ENCODE results near the gene LLGL2.

LLGL2 gene

DNA sequence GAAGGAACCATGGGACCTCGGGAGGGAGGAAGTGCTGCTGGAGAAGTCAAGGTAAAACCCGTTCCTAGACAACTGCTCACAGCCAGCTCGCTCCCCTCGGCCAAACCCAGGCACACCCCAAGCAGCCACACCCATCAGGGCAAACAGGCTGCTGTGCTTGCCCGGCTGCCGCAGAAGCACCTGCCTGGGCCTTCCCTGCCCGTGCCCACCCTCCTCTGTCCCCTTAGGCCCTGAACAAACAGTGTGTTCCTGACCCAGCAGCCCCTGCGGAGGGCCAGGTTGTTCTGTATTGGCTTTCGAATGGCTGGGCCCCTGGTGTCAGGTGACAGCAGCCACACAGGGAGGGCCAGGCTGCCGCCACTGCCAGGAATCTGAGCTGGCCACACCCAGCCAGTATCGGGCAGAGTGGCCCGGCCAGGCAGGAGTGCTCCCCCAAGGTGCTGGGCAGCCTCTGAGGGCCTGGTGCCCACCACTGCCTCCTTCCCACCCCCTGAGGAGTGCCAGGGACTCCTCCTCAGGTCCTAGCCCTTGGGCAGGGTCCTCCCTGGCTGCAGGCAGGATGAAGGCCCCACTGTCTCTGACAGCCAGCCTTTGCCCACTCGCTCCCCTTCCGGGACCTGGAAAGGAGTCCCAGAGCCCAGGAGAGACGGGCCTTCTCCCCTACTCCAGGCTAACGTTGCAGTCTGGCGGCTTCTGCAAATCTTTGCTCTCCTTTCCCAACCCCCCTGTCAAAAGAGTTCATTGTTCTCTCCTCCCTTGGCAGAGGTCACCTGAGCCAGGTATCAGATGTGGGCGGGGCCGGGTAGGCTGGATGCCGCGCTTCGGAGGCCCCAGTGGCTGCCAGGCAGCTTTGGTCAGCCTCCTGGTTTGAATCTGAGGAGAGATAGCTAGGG, 24.0 kb downstream of the LLGL2 start:
- DNase-seq (ENCODE audit: low read depth, low spot score), result no peak

DNA sequence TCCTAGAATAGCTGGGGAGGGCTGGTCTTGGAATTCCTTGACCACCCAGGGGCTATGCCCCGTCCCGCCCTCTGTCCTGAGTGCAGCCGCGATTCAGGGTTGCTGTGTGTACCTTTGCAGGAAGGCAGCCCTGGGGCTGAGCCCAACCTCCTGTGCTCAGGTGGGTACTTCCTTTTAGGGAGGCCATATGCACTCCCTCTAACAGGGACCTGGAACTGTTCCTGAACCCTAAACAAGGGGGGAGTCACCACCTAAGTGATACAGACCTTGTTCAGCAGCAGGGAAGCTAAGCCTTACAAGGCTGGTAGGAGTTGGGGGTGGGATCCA, 24.6 kb downstream of the LLGL2 start:
- DNase-seq (ENCODE audit: low read depth, low spot score), result no peak

DNA sequence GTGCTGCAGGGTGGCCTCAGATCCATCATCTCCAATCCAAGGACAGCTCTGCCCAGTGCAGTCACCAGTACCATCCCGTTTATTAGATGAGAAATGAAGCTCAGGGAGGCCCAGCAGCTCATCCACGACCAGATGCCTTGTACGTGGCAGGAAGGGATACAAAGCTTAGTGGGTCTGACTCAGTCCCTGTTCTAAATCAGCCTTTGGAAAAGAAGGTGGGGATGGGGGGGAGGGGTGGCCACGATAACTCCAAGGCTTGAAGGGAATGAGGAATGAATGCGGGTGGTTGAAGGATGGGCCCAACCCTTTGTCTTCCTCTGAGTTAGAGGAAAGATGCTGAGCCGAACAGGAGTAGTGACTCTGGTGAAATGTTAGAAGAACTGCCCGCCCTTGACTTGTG, 25.8 kb downstream of the LLGL2 start:
- DNase-seq (ENCODE audit: low read depth, low spot score), result no peak

DNA sequence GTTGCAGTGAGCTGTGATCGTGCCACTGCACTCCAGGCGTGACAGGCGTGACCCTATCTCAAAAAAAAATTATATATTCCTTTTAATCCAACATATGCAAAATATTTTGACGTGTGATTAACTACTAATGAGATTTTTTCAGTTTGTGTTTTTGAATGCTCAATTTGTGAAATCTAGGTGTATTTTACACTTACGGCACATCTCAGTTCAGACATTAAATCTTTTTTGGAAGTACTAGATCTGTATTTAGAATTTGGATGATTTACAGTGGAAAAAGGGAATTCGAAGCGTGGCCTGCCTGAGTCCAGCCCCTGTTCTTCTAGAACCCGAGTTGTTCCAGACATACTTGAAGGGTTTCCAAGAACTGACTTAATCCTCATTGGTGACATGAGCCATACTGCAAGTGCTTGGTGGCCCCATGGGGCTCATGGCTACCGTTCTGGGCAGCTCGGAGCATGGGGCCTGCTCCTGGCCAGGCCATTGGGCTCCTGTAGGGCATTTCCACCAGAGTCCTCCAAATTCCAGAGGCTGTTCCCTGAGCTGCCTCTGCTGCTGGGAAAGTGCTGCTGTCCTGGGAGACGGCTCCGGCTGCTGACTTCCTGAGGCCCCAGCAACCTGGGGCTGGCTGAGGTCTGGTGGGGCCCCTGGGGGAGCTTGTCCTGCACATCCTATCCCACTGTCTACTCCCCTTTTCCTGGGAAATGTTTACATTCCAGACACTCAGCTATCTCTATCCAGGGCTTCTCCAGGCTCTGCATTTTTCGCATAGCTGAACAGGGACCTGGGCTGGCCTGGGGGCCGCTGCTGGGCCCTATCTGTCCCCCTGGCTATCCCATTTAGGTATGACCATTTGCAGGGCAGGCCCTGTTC, 27.2 kb downstream of the LLGL2 start:
- DNase-seq (ENCODE audit: low read depth, low spot score), result no peak

DNA sequence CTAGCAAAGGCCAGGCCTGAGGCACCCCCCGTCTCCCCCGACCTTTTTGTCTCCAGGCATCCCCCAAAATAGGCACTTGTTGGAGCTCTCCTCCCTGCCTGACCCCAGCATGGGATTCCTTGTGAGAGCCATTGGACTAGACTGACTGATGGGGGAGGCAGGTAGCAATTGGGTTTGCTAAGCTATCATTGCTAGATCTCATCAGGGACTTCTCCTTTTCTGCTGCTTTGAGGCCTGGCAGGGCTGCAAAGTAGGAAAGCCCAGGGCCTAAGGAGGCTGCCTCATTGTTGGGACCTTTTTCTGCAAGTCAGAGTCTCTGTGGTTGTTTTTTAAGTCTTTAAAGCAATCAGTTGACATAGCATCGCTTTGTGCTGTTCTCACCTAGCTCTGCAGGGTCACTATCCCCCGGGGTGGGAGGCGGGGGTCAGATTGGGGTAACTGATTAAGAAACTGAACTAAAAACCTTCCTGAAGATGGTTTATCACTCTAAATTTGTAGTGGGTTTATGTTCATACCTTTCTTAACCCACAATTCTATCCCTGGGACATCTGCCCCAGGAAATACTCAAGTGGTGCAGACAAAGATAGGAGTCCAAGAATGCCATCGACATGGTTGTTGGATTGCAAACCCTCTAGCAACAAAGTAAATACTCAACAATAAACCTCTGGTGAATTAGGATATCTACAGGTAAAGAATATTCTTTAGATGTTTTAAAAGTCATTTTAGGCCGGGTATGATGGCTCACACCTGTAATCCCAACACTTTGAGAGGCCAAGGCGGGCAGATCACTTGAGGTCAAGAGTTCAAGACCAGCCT, 28.0 kb downstream of the LLGL2 start:
- no peak for DNase-seq (ENCODE audit: low read depth, low spot score)

DNA sequence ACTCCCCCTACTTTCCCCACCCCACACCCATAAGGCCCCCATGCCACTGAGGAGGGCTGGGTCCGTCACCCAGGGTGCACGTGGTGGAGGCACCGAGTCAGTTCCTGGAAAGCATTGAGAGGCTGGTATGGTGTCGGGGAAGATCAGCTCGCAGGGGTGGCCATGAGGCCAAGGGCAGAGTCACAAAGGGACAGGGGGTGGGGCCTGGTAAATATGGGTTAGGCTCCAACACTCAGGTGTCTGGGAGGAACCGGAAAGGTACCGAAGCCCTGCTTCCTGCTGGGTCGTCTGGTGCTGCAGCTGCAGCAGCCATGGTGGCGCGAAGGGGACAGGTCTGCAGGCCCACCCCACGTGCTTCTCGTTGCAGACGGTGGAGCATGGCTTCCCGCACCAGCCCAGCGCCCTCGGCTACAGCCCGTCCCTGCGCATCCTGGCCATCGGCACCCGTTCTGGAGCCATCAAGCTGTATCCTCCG, 30.2 kb downstream of the LLGL2 start:
- DNase-seq (ENCODE audit: low read depth, low spot score), result no peak

DNA sequence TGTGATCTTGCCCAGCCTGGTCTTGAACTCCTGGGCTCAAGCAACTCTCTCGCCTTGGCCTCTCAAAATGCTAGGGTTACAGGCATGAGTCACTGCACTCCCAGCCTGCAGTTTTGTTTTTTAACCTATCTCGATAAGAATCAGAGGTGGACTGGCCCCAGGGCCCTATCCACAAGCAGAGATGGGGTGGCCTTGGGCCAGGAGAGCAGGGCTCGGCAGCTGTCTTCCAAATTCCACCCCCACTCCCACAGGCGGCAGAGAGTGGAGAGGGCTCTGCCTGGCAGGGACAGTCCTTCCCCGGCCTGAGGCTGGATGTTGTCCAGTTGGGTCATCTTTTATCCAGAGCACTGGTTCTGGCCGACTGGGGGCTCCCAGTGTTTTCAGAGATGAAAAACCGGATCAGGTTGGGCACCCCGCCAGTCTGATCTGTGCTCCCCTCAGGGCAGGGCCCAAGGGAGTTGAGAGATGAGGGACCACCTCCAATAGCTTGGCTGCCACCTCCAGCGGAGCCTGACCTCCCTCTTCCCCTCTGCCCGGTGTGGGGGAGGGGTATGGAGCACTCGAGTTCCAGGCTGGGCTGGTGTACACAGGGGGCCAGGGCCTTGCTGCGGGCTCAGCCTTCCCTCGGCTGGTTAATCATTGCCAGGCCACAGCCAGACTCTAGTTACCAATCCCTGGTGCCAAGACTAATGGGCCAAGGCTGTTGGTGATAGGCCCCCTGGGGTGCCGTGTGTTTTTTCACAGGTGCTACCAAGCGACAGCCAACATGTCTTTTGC, 31.8 kb downstream of the LLGL2 start:
- no peak for DNase-seq (ENCODE audit: low read depth, low spot score)

DNA sequence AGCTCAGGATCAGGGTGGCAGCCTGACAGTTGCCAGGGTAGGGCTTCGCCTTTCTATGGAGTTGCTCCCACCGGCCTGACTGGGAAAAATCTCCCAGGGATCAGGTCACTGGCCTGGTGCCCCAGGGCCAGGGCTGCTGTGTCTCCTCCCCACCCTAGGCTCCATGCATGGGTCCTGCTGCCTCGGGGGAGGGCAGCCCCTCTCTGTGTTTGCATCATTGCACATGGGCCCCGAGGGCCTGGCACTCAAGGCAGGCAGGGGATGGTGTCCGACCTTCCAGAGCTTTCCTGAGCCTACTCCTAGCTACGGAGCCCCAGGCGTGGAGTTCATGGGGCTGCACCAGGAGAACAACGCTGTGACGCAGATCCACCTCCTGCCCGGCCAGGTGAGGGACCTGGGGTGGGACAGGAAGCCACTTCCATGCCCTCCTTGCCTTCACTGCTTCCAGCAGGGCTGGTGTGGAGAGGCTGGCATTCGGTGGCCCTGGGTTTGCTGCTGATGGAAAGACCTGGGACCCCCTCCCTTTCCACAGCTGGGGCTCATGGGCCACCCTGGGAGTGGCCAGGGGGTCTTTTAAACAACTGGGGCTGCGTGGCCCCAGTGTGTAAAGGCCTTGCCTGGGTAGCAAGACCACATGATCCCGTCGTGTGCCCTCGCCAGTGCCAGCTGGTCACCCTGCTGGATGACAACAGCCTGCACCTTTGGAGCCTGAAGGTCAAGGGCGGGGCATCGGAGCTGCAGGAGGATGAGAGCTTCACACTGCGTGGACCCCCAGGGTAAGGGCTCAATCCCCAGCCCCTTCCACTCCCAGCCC, 32.6 kb downstream of the LLGL2 start:
- no peak for DNase-seq (ENCODE audit: low read depth, low spot score)

DNA sequence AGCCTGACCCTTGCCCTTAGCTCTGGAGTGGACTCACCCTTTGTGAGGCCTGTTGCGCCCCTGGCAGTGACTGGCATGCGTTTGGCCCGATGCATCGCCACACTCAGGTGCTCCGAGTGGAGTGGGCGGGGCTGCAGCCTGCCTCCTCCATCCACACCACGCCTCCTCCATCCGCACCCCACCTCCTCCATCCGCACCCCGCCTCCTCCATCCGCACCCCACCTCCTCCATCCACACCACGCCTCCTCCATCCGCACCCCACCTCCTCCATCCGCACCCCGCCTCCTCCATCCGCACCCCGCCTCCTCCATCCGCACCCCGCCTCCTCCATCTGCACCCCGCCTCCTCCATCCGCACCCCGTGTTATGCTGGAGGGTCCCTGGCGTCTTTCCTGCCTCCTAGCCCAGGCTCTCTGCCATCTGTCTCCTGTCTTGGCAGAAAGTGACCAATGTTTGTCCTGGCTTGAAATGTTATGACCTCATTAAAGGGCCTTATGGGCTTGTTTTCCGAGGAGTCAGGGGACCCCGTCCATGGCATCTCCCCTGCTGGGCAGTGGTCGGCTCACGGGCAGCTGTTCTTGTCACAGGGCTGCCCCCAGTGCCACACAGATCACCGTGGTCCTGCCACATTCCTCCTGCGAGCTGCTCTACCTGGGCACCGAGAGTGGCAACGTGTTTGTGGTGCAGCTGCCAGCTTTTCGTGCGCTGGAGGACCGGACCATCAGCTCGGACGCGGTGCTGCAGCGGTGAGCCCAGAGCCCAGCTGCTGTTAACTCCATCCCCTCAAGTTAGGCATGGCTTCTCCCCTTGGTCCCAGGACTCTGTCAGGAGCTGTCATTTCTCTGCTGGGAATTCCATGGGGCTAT, 33.4 kb downstream of the LLGL2 start:
- DNase-seq (ENCODE audit: low read depth, low spot score), result no peak

DNA sequence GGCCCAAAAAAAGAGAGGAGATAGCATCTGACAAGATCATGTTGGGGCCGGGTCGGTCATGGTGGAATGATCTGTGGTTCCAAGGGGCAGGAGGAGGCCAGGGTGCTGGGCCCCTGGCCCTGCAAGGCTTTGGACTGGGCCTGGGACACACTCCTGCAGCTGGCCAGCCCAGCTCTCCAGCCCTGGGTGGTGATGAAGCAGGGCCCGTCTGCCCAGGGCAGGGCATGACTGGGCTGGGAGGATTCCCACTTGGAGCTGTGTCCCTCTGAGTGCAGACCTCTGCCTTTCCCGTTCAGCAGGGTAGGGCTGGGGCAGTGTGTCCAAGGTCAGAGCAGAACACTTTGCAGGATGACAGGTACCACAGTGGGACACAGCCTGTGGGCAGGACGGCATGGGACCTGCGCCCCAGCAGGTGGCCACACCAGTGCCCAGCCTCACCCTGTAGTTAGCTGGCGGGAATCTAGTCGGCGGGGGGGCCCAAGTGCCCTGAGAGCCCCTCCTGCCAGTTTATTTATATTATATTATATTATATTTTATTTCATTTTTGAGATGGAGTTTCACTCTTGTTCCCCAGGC, 34.5 kb downstream of the LLGL2 start:
- no peak for DNase-seq (ENCODE audit: low read depth, low spot score)

DNA sequence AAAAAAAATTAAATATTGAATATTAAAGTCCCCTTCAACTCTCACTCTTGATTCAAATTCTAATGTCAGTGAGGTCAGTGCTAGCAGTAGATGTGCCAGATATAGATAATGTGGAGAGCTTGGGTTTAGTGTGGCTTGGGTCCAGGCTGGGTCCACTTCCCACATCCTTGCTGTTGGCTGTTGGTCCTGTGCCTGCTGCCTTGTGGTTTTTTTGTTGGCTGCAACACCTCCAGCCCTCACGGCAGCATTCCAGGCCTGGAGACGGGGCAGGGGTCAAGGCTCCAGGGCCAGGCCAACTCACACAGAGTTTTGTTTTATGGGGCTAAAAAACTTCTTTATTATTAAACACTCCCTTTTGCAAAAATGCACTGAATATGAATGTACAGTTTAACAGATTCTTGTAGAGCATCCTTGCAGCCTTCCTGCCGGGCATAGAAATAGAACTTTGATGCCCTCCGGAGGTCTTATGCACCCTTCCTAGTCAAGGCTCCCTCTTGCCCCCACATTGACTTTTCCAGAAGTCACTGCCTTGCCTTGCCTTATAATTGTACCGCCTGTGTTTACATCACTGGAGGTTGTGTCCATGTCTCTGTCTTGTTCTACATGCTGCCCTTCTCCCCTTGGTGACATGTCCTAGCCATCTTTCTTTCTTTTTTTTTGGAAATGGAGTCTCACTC, 36.6 kb downstream of the LLGL2 start:
- DNase-seq (ENCODE audit: low read depth, low spot score), result no peak

DNA sequence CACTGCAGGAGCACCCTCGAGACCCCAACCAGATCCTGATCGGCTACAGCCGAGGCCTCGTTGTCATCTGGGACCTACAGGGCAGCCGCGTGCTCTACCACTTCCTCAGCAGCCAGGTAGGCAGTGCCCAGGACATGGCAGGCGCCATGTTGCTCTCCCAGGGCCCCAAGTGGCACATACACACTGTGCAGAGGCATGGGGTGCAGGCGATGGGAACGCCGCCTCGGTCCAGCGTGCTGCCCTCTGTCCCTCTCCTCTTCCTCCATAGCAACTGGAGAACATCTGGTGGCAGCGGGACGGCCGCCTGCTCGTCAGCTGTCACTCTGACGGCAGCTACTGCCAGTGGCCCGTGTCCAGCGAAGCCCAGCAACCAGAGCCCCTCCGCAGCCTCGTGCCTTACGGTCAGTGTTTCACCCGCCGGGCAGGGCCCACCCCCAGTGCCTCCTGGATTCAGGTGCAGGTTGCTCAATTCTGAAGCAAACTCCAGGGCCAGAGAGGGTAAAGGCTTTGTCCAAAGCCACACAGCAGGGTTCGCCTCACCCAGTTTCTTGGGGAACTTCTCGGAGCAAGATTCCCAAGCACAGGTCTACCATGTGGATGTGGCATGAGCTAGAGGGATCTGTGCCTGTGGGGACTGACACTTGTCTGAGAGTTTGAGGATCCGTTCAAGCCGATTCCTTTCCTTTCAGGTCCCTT, 37.7 kb downstream of the LLGL2 start:
- DNase-seq (ENCODE audit: low read depth, low spot score), result no peak

DNA sequence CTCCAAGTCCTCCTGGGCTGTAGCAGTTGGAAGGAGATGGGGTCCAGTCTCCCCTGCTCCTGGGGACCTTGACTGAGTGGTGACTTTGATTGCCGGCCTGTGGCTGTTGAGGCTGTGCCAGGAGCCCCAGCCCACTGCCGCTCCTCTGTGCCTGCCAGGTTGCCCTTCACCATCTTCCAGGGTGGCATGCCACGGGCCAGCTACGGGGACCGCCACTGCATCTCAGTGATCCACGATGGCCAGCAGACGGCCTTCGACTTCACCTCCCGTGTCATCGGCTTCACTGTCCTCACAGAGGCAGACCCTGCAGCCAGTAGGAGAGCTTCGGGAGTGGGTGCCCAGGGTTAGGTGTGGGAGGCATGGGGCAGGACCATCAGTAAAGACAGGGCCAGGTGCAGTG, 38.7 kb downstream of the LLGL2 start:
- no peak for DNase-seq (ENCODE audit: low read depth, low spot score)

DNA sequence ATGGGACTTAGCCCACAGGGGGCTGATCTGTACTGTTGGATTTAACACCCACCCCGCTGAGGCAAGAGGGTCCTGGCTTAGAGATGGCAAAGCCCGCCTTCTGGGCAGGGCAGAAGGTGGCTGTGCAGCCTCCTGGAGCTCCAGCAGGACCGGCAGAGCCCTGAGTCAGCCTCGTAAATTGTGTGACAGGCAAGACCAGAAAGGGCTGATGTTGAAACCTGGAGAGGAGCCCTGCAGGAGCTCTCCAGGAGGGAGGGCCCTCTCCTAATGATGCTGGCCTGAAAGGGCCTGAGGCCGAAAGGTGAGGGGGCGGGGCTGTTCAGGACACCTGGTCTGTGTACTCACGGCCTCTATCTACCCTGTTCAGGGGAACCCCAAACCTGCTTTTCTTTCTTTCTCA, 39.6 kb downstream of the LLGL2 start:
- no peak for DNase-seq (ENCODE audit: low read depth, low spot score)

DNA sequence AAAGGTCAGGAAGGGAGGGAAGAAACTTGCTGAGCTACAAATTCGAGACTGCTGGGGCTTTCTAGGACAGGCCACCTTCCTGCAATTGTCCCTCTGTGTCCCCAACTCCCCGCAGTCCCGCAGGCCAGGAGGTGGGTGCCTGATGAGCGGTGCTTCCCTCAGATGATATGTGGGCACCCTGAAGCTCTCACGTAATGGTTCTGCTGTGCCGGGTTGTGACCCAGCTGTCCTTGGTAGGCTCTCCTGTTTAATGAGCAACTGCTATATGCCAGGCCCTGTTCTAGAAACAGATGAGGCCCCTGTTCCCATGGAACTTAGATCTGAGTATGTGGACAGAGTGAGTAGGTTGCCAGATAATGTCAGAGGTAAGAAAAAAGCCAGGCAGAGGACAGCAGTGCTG, 40.1 kb downstream of the LLGL2 start:
- DNase-seq (ENCODE audit: low read depth, low spot score), result no peak

DNA sequence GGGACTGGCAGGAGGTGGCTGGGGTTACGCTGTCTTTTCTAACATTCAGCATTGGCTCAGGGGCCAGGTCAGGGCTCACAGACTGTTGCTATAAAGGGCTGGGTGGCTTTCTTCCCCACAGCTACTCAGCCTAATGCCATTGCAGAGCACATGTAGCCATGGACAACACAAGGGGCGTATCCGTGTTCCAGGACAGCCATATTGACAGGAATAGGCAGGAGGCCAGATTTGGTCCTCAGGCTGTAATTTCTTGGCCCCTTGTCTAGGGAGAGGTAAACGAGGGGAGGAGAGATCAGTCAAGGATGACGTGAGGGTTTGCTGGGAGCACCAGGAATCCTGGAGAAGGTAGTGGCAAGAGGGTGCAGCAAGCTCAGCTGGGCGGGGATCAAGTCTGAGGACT, 40.9 kb downstream of the LLGL2 start:
- DNase-seq (ENCODE audit: low read depth, low spot score), result no peak

DNA sequence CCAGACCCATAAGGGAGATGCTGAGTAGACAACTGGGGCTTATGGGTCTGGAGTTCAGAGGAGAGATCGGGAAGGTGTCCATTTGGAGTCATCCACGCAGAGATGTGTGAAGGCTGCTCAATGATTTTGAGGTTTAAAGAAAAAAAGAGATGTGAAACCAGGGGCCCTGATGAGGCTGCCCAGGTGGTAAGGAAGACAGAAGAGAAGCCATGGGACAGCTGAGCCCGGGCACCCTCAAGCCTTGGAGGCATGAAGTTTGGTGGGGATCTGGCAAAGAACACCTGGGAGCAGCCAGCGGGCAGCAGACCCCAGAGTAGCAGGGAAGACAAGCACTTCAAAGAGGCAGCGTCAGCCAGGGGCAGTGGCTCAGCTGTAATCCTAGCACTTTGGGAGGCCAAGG, 41.3 kb downstream of the LLGL2 start:
- DNase-seq (ENCODE audit: low read depth, low spot score), result no peak

Measured in activated naive CD8-positive, alpha-beta T cell treated with anti-CD3 and anti-CD28 coated beads, Interleukin-2, amount 50 U/mL, for 16 hours (primary cell).